DND-41 (cell line): ENCODE data around the gene DNM2.

ENCODE experiments used
- EZH2 ChIP-seq: IDR thresholded peaks from 3 replicates; pipeline ENCODE4 v1.6.1; 2012; ENCODE audit warnings: borderline replicate concordance, low read depth, mild to moderate bottlenecking, moderate library complexity, low read length, inconsistent platforms; ENCODE audit not compliant: severe bottlenecking
- TF ChIP-seq, protein P1 (sequence below): IDR thresholded peaks from 2 replicates; pipeline ENCODE4 v1.5.1; 2012; ENCODE audit warnings: borderline replicate concordance, low read length, moderate library complexity, mild to moderate bottlenecking; ENCODE audit not compliant: poor library complexity, severe bottlenecking; ENCODE audit errors: extremely low read depth

DNA sequence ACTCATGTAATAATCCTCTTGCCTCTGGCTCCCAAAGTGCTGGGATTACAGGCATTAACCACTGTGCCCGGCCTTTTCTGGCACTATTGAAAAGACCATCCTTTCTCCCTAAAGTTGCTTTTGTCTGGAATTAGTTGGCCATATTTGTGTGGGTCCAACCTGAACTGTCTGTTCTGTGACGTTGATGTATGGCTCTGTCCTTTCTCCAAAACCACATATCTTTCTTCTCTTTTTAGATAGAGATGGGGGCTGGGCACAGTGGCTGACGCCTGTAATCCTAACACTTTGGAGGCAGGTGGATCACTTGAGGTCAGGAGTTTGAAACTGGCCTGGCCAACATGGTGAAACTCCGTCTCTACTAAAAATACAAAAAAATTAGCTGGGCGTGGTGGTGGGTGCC lies 17.9 kb downstream of the DNM2 start:
- TF ChIP-seq, protein P1, sequence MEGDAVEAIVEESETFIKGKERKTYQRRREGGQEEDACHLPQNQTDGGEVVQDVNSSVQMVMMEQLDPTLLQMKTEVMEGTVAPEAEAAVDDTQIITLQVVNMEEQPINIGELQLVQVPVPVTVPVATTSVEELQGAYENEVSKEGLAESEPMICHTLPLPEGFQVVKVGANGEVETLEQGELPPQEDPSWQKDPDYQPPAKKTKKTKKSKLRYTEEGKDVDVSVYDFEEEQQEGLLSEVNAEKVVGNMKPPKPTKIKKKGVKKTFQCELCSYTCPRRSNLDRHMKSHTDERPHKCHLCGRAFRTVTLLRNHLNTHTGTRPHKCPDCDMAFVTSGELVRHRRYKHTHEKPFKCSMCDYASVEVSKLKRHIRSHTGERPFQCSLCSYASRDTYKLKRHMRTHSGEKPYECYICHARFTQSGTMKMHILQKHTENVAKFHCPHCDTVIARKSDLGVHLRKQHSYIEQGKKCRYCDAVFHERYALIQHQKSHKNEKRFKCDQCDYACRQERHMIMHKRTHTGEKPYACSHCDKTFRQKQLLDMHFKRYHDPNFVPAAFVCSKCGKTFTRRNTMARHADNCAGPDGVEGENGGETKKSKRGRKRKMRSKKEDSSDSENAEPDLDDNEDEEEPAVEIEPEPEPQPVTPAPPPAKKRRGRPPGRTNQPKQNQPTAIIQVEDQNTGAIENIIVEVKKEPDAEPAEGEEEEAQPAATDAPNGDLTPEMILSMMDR: no peak
- no peak for TF ChIP-seq EZH2
